SK-N-SH treated with all-trans-retinoic acid at 6 μM for 48 hours (cell line): ENCODE data around the gene IFNGR1.
"Not testable (repeated sequence)": the region's sequence is repeated elsewhere in the genome, so short reads cannot be mapped to it uniquely, and the experiment has no call there.

Source experiments
- ATAC-seq: fragments of 200-7000 bp; cut with Tn5 transposase; 3 replicates; pipeline ENCODE4 v1.9.1; 2020; ENCODE audit warnings: mild to moderate bottlenecking, moderate library complexity
- ARNTL ChIP-seq: fragments of 450-650 bp; formaldehyde crosslinking; IDR thresholded peaks from 2 replicates; pipeline ENCODE4 v1.5.0; 2020; ENCODE audit warnings: low read depth, mild to moderate bottlenecking, moderate library complexity, borderline replicate concordance
- BACH2 ChIP-seq: fragments of 250-450 bp; sonication (Bioruptor Pico); IDR thresholded peaks from 2 replicates; pipeline ENCODE4 v1.9.0; 2021; ENCODE audit warnings: mild to moderate bottlenecking, borderline replicate concordance
- CSDC2 ChIP-seq: fragments of 250-450 bp; sonication (Bioruptor Pico); IDR thresholded peaks from 2 replicates; pipeline ENCODE4 v1.5.0; 2020; ENCODE audit warnings: mild to moderate bottlenecking, moderate library complexity
- ESRRG ChIP-seq: fragments of 250-450 bp; sonication (Bioruptor Pico); IDR thresholded peaks from 2 replicates; pipeline ENCODE4 v1.6.1; 2021; ENCODE audit warnings: mild to moderate bottlenecking
- GLIS3 ChIP-seq: fragments of 250-450 bp; sonication (Bioruptor Pico); IDR thresholded peaks from 2 replicates; pipeline ENCODE4 v1.5.0; 2020; ENCODE audit warnings: mild to moderate bottlenecking, moderate library complexity
- ISL1 ChIP-seq: fragments of 250-450 bp; sonication (Bioruptor Pico); IDR thresholded peaks from 2 replicates; pipeline ENCODE4 v2.1.2; 2022; ENCODE audit warnings: mild to moderate bottlenecking, moderate library complexity
- OSR1 ChIP-seq: fragments of 250-450 bp; sonication (Bioruptor Pico); IDR thresholded peaks from 2 replicates; pipeline ENCODE4 v1.8.0; 2022; ENCODE audit warnings: moderate library complexity, mild to moderate bottlenecking, inconsistent platforms
- PPARA ChIP-seq: fragments of 250-450 bp; sonication (Bioruptor Pico); IDR thresholded peaks from 2 replicates; pipeline ENCODE4 v1.5.0; 2020; ENCODE audit warnings: mild to moderate bottlenecking, borderline replicate concordance
- RARB ChIP-seq: fragments of 250-450 bp; sonication (Bioruptor Pico); IDR thresholded peaks from 2 replicates; pipeline ENCODE4 v1.8.0; 2021; ENCODE audit warnings: mild to moderate bottlenecking, moderate library complexity
- SNAI2 ChIP-seq: fragments of 250-450 bp; sonication (Bioruptor Pico); IDR thresholded peaks from 2 replicates; pipeline ENCODE4 v1.5.0; 2020; ENCODE audit warnings: mild to moderate bottlenecking, moderate library complexity
- TOX ChIP-seq: fragments of 250-450 bp; sonication (Bioruptor Pico); IDR thresholded peaks from 2 replicates; pipeline ENCODE4 v1.8.0; 2021; ENCODE audit warnings: mild to moderate bottlenecking, moderate library complexity, borderline replicate concordance
- ZC3H10 ChIP-seq: fragments of 250-450 bp; sonication (Bioruptor Pico); IDR thresholded peaks from 2 replicates; pipeline ENCODE4 v1.5.1; 2021; ENCODE audit warnings: mild to moderate bottlenecking, moderate library complexity
- ZFP3 ChIP-seq: fragments of 250-450 bp; sonication (Bioruptor Pico); IDR thresholded peaks from 2 replicates; pipeline ENCODE4 v1.5.0; 2020; ENCODE audit warnings: mild to moderate bottlenecking, moderate library complexity
- ZFP30 ChIP-seq: fragments of 450-650 bp; formaldehyde crosslinking; IDR thresholded peaks from 2 replicates; pipeline ENCODE4 v1.5.0; 2022; ENCODE audit warnings: mild to moderate bottlenecking, moderate library complexity
- ZNF70 ChIP-seq: fragments of 450-650 bp; formaldehyde crosslinking; IDR thresholded peaks from 2 replicates; pipeline ENCODE4 v1.5.0; 2020; ENCODE audit warnings: mild to moderate bottlenecking, moderate library complexity
- ZNF8 ChIP-seq: fragments of 450-650 bp; formaldehyde crosslinking; IDR thresholded peaks from 2 replicates; pipeline ENCODE4 v1.5.0; 2020; ENCODE audit warnings: mild to moderate bottlenecking, moderate library complexity
- TF ChIP-seq, protein P1 (sequence below): fragments of 250-450 bp; sonication (Bioruptor Pico); IDR thresholded peaks from 2 replicates; pipeline ENCODE4 v1.8.0; 2020; ENCODE audit warnings: mild to moderate bottlenecking, moderate library complexity, borderline replicate concordance
- TF ChIP-seq, protein P2 (sequence below): fragments of 250-450 bp; sonication (Bioruptor Pico); IDR thresholded peaks from 2 replicates; pipeline ENCODE4 v1.5.1; 2020; ENCODE audit warnings: low read depth, mild to moderate bottlenecking, moderate library complexity
- TF ChIP-seq, protein P3 (sequence below): fragments of 250-450 bp; sonication (Bioruptor Pico); IDR thresholded peaks from 2 replicates; pipeline ENCODE4 v1.5.1; 2021; ENCODE audit warnings: mild to moderate bottlenecking, moderate library complexity
- TF ChIP-seq, protein P4 (sequence below): fragments of 250-450 bp; sonication (Bioruptor Pico); IDR thresholded peaks from 2 replicates; pipeline ENCODE4 v1.8.0; 2021; ENCODE audit warnings: low read depth, mild to moderate bottlenecking, moderate library complexity, borderline replicate concordance

The IFNGR1 gene

DNA sequence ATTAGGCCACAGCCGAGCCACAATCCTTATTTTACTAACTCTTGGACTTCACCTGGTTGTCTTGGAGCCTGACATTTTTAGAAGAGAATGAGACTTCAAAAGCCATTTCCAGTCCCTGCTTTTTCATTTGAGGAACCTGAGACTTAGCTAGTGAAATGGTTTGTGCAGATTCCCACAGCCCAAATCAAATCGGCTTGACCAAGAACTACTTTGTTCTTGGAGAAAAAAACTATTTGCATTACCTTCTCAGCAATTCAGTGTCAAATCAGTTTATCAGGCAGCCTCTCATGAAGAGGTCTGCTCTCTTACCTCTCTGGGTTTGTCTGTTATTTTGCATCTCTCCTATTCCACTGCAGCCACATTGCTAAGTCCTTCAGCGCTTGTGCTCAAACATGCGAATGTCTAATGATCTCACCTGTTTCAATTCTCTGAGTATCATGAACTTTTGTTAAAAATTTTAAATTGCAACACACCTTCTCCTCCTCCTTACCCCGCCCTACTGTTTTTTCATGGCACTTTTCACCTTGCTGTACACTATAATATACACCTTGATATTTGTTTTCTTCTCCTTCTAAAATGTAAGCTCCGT lies 573 bp upstream of the IFNGR1 start (continued):
- TF ChIP-seq, protein P1, sequence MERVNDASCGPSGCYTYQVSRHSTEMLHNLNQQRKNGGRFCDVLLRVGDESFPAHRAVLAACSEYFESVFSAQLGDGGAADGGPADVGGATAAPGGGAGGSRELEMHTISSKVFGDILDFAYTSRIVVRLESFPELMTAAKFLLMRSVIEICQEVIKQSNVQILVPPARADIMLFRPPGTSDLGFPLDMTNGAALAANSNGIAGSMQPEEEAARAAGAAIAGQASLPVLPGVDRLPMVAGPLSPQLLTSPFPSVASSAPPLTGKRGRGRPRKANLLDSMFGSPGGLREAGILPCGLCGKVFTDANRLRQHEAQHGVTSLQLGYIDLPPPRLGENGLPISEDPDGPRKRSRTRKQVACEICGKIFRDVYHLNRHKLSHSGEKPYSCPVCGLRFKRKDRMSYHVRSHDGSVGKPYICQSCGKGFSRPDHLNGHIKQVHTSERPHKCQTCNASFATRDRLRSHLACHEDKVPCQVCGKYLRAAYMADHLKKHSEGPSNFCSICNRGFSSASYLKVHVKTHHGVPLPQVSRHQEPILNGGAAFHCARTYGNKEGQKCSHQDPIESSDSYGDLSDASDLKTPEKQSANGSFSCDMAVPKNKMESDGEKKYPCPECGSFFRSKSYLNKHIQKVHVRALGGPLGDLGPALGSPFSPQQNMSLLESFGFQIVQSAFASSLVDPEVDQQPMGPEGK (CRISPR knock-in tag): no peak
- no peak for TF ChIP-seq ESRRG
- TF ChIP-seq ZC3H10 (CRISPR knock-in tag): no peak
- TF ChIP-seq ZFP3 (CRISPR knock-in tag): no peak

DNA sequence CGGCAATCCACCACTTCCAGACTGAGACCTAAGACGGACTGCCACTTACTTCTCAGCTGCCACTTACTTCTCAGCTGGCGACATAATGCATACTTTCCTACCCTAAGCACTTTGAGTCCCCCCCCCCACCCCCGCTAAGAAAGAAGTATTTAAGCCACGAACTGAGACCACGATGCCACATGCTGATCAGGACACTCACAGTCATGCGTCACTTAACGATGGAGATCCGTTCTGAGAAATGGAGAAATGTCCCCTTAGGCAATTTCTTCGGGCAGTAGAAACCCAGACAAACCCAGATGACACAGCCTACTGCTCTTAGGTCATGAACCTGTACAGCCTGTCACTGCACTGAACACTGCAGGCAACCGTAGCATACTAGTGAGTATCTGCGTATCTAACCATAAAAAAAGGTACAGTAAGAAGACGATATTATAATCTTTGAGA lies 690 bp downstream of the IFNGR1 start:
- TF ChIP-seq ZC3H10 (CRISPR knock-in tag): no peak
- no peak for TF ChIP-seq BACH2
- TF ChIP-seq ARNTL (CRISPR knock-in tag): no peak
- TF ChIP-seq TOX (CRISPR knock-in tag): no peak
- TF ChIP-seq OSR1: no peak
- no peak for TF ChIP-seq GLIS3 (CRISPR knock-in tag)
- TF ChIP-seq, protein P2, sequence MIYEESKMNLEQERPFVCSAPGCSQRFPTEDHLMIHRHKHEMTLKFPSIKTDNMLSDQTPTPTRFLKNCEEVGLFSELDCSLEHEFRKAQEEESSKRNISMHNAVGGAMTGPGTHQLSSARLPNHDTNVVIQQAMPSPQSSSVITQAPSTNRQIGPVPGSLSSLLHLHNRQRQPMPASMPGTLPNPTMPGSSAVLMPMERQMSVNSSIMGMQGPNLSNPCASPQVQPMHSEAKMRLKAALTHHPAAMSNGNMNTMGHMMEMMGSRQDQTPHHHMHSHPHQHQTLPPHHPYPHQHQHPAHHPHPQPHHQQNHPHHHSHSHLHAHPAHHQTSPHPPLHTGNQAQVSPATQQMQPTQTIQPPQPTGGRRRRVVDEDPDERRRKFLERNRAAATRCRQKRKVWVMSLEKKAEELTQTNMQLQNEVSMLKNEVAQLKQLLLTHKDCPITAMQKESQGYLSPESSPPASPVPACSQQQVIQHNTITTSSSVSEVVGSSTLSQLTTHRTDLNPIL: no peak
- TF ChIP-seq ISL1: no peak
- no peak for TF ChIP-seq ESRRG
- TF ChIP-seq, all 23 proteins: peak for 0
- peak; percentile 69 for ATAC-seq

DNA sequence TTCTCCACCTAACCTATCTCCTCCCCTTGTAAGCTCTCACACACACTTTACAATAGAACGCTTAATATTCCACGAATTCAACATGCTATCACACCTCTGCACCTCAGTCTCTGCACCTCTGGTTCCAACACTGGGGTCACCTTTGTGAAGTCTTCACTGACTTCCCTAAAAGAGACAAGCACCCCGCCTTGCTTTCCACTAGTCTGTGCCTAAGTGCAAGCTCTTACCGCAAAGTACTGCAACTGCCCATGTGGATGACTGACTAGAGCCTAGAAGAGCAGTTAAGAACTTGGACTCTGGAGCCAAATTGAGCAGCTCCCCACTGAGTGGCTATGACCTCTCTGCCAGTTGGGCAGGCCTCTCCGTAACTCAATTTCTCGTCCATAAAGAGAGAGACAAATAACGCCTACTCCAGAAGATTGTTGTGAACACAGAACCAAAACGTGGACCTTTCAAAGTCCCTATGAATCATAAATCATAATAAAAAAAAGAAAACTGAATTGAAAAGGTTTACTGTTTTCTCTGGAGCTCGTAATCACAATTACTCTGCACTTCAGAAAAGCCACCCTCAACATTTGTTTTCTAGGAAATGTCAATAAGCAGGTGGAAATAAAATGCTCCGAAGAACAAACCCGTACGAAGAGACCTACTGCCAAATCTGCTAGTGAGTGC lies 1.2 kb downstream of the IFNGR1 start:
- no peak for ATAC-seq

DNA sequence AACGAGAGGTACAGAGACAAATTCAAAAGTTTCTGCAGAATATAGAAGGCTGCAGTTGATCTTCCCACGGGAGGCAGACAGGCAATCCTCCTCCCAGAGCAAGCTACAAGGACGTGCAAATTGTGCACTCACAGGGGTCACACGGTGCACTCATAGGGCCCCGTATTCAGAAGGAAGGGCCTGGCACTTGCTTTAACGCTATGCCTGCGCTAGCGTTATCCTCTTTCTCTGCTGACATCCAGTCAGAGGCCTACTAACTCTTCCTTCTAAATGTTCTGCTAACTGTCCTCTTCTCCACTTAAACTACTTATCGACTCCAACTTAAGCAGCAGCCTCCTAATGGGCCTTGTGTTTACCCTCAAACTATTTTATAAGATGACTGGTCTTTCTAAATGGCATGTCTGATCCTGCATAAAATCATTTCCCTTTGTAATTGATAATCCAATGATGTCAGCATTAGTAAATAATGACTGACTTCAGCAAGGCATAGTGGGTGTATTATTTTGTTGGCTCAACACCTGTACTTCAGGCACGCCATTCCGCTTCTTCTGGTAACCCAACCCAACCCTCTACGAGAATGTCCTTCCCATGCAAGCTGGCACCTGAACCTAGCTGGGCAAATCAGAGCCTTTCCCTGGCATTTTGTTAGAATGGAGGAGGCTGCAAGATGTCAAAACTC lies 2.2 kb downstream of the IFNGR1 start:
- TF ChIP-seq ISL1 (peak; percentile 25; the same call in 1 of the 2 replicates), ZNF70 (no peak)
- ATAC-seq: no peak

More for the DNA sequence above, 1.2 kb downstream of the IFNGR1 start:
- no peak for TF ChIP-seq GLIS3 (CRISPR knock-in tag)

DNA sequence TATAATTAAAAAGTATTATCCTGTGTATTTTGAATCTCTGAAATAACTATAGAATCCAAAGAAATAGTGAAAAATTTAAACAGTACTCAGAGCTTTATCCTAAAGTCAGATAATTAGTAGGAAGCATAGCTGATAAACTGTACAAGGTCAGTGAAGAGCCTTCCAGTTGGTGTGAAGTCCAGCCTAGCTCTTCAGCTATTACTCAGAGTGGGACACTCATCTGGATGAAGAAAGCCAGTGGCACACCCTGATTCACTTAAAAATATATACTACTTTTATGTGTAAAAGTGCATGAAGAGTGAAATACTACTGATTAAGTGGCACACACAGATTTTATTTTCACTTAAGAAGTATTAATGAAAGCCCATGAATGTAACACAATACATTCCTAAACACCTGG lies 3.1 kb downstream of the IFNGR1 start:
- ATAC-seq: no peak
- TF ChIP-seq ZNF70 (no peak), ZC3H10 (CRISPR knock-in tag) (no peak), CSDC2 (no peak), ZFP30 (CRISPR knock-in tag) (no peak), ISL1 (no peak), ESRRG (no peak)

DNA sequence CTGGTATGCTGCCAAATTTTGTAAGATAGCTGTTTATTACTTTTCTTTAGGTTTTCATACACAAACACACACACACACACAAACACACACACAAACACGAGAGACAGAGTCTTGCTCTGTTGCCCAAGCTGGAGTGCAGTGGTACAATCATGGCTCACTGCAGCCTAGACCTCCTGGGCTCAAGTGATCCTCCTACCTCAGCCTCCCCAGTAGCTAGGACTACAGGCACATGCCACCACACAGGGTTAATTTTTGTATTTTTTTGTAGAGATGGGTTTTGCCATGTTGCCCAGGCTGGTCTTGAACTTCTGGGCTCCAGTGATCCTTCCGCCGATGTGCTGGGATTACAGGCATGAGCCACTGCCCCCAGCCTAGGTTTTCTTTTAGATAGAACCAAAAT lies 3.6 kb downstream of the IFNGR1 start:
- not testable (repeated sequence) for ATAC-seq

DNA sequence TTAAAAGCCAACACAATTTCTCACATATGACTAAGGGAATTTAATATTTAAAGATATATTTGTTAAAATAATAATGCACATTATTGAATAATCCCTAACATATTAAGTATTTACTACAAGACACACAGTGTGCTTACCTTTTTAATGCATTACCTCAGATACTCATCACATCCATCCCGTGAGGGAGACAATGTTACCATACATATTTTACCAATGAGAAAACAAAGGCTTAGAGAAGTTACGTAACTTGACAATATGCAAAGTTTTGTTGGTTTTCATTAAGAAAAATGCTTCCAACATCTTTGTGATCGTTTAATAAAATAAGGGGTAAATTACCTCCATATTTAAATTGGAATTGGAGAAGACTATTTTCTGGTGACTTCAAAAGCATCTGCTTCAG lies 4.3 kb downstream of the IFNGR1 start:
- ATAC-seq: no peak
- TF ChIP-seq OSR1 (no peak), TOX (CRISPR knock-in tag) (no peak), PPARA (CRISPR knock-in tag) (no peak), RARB (CRISPR knock-in tag) (no peak), ISL1 (no peak), ZC3H10 (CRISPR knock-in tag) (no peak), ARNTL (CRISPR knock-in tag) (no peak), ZFP30 (CRISPR knock-in tag) (no peak), SNAI2 (CRISPR knock-in tag) (no peak), ZNF8 (CRISPR knock-in tag) (no peak), BACH2 (no peak), CSDC2 (no peak)
- TF ChIP-seq, protein P3, sequence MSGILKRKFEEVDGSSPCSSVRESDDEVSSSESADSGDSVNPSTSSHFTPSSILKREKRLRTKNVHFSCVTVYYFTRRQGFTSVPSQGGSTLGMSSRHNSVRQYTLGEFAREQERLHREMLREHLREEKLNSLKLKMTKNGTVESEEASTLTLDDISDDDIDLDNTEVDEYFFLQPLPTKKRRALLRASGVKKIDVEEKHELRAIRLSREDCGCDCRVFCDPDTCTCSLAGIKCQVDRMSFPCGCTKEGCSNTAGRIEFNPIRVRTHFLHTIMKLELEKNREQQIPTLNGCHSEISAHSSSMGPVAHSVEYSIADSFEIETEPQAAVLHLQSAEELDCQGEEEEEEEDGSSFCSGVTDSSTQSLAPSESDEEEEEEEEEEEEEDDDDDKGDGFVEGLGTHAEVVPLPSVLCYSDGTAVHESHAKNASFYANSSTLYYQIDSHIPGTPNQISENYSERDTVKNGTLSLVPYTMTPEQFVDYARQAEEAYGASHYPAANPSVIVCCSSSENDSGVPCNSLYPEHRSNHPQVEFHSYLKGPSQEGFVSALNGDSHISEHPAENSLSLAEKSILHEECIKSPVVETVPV (CRISPR knock-in tag): no peak
- TF ChIP-seq, protein P4, sequence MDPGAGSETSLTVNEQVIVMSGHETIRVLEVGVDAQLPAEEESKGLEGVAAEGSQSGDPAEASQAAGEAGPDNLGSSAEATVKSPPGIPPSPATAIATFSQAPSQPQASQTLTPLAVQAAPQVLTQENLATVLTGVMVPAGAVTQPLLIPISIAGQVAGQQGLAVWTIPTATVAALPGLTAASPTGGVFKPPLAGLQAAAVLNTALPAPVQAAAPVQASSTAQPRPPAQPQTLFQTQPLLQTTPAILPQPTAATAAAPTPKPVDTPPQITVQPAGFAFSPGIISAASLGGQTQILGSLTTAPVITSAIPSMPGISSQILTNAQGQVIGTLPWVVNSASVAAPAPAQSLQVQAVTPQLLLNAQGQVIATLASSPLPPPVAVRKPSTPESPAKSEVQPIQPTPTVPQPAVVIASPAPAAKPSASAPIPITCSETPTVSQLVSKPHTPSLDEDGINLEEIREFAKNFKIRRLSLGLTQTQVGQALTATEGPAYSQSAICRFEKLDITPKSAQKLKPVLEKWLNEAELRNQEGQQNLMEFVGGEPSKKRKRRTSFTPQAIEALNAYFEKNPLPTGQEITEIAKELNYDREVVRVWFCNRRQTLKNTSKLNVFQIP (CRISPR knock-in tag): no peak
- TF ChIP-seq, protein P1 (CRISPR knock-in tag): no peak
- TF ChIP-seq, protein P2: no peak
